ENCODE results near the gene ADAMTS12. TPM values are rescaled to one million over a fixed set of nuclear protein-coding genes. Genes with fewer than 3 reads are reported as not detected.

The ADAMTS12 gene
- total RNA-seq, 1 experiment from 2014 or later, result 0.05 TPM

GRCh38 chr5:33513462-33514185 is 378.2 kb downstream of the ADAMTS12 start:
- H3K27ac ChIP-seq (ENCODE audit: low read depth, low read length), result no peak overlapping the region
- TF ChIP-seq JUND (IDR thresholded peaks at IDR 0.05) (no peak), ZNF274 (IDR thresholded peaks at IDR 0.05; ENCODE audit: low read depth, low read length) (no peak), SP1 (IDR thresholded peaks at IDR 0.05; ENCODE audit: low read depth) (no peak), FOSL1 (IDR thresholded peaks at IDR 0.05; ENCODE audit: low read depth) (no peak), YY1 (IDR thresholded peaks at IDR 0.05; ENCODE audit: extremely low read depth, insufficient replicate concordance, low read depth, low read length) (no peak), ZFX (IDR thresholded peaks at IDR 0.05) (no peak), TCF7L2 (IDR thresholded peaks at IDR 0.05; ENCODE audit: borderline replicate concordance, extremely low read depth, insufficient read depth, insufficient read length) (no peak), POLR2AphosphoS5 (IDR thresholded peaks at IDR 0.05; ENCODE audit: low read depth, low read length) (no peak), POLR2A (IDR thresholded peaks at IDR 0.05; ENCODE audit: borderline replicate concordance, extremely low read depth, insufficient read depth, insufficient read length) (no peak), EZH2phosphoT487 (IDR thresholded peaks at IDR 0.05; ENCODE audit: borderline replicate concordance) (no peak), SIN3A (IDR thresholded peaks at IDR 0.05; ENCODE audit: low read depth) (no peak), ZBTB33 (IDR thresholded peaks at IDR 0.05; ENCODE audit: extremely low read depth, insufficient replicate concordance, low read length) (no peak), ATF3 (IDR thresholded peaks at IDR 0.05) (no peak), MAX (IDR thresholded peaks at IDR 0.05) (no peak)
- TF ChIP-seq, protein P1, sequence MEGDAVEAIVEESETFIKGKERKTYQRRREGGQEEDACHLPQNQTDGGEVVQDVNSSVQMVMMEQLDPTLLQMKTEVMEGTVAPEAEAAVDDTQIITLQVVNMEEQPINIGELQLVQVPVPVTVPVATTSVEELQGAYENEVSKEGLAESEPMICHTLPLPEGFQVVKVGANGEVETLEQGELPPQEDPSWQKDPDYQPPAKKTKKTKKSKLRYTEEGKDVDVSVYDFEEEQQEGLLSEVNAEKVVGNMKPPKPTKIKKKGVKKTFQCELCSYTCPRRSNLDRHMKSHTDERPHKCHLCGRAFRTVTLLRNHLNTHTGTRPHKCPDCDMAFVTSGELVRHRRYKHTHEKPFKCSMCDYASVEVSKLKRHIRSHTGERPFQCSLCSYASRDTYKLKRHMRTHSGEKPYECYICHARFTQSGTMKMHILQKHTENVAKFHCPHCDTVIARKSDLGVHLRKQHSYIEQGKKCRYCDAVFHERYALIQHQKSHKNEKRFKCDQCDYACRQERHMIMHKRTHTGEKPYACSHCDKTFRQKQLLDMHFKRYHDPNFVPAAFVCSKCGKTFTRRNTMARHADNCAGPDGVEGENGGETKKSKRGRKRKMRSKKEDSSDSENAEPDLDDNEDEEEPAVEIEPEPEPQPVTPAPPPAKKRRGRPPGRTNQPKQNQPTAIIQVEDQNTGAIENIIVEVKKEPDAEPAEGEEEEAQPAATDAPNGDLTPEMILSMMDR (IDR thresholded peaks at IDR 0.05 in 2 of 3, conservative IDR thresholded peaks at IDR 0.05 in 1 of 3; ENCODE audit: borderline replicate concordance in 1 of 3, insufficient read depth in 1 of 3, low read depth in 2 of 3, low read length in 2 of 3), result no peak
- TF ChIP-seq, protein P2, sequence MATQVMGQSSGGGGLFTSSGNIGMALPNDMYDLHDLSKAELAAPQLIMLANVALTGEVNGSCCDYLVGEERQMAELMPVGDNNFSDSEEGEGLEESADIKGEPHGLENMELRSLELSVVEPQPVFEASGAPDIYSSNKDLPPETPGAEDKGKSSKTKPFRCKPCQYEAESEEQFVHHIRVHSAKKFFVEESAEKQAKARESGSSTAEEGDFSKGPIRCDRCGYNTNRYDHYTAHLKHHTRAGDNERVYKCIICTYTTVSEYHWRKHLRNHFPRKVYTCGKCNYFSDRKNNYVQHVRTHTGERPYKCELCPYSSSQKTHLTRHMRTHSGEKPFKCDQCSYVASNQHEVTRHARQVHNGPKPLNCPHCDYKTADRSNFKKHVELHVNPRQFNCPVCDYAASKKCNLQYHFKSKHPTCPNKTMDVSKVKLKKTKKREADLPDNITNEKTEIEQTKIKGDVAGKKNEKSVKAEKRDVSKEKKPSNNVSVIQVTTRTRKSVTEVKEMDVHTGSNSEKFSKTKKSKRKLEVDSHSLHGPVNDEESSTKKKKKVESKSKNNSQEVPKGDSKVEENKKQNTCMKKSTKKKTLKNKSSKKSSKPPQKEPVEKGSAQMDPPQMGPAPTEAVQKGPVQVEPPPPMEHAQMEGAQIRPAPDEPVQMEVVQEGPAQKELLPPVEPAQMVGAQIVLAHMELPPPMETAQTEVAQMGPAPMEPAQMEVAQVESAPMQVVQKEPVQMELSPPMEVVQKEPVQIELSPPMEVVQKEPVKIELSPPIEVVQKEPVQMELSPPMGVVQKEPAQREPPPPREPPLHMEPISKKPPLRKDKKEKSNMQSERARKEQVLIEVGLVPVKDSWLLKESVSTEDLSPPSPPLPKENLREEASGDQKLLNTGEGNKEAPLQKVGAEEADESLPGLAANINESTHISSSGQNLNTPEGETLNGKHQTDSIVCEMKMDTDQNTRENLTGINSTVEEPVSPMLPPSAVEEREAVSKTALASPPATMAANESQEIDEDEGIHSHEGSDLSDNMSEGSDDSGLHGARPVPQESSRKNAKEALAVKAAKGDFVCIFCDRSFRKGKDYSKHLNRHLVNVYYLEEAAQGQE (IDR thresholded peaks at IDR 0.05; ENCODE audit: low read depth), result no peak
- intact Hi-C loops (cut with micrococcal nuclease), result no loop called here
- CTCF ChIA-PET, result no interaction called here
- no peak overlapping the region for H2AFZ ChIP-seq (ENCODE audit: low read depth, low read length, poor library complexity, severe bottlenecking)
- H3K79me2 ChIP-seq (ENCODE audit: insufficient read depth, low read length), result no peaks in the 10 kb centered on the region
- H4K20me1 ChIP-seq (ENCODE audit: insufficient read depth), result no peaks in the 10 kb centered on the region
- H3K4me2 ChIP-seq (ENCODE audit: low read length), result no peak overlapping the region
- H3K9me2 ChIP-seq (ENCODE audit: insufficient read depth), result no peaks in the 10 kb centered on the region
- POLR2A ChIA-PET, result no interaction called here
- RAD21 ChIA-PET (ENCODE audit: low non-redundant PET in 1 of 2, low total read pairs in 2 of 2, uncharacterized antibody in 2 of 2, unreplicated experiment in 2 of 2), result no interaction called here
- H3K4me1 ChIP-seq (ENCODE audit: control insufficient read depth in 1 of 2, insufficient read depth in 2 of 2, low read length in 2 of 2), result no peaks in the 10 kb centered on the region
- H3K4me3 ChIP-seq (replicated peaks in 1 of 2; ENCODE audit: low read depth in 1 of 2, low read length in 2 of 2), result no peak overlapping the region
- DNase-seq (ENCODE audit: low read depth, low spot score) (no peak), ATAC-seq (no peak)
- no peaks in the 10 kb centered on the region; the same call in 1 of the 2 replicates for H3K27me3 ChIP-seq (ENCODE audit: insufficient read depth, low read length)
- H3K36me3 ChIP-seq (ENCODE audit: control insufficient read depth in 1 of 2, insufficient read depth in 2 of 2, low read length in 2 of 2), result no peaks in the 10 kb centered on the region
- no peaks in the 10 kb centered on the region for H3K9me3 ChIP-seq (ENCODE audit: control insufficient read depth in 1 of 2, insufficient read depth in 1 of 2, low read depth in 1 of 2, low read length in 2 of 2)
- no TSS peak for BruUV-seq (replicated peaks)
- H3K9ac ChIP-seq (ENCODE audit: low read length), result no peak overlapping the region

Data from HCT116 (cell line).